ENCODE data around the gene DNAAF5. TPM values are rescaled to one million over a fixed set of nuclear protein-coding genes. Genes with fewer than 3 reads are reported as not detected.

DNAAF5 gene
- polyA plus RNA-seq, 1 of the 3 experiments (the other 2 are of a cell fraction) = 58.5 TPM

DNA sequence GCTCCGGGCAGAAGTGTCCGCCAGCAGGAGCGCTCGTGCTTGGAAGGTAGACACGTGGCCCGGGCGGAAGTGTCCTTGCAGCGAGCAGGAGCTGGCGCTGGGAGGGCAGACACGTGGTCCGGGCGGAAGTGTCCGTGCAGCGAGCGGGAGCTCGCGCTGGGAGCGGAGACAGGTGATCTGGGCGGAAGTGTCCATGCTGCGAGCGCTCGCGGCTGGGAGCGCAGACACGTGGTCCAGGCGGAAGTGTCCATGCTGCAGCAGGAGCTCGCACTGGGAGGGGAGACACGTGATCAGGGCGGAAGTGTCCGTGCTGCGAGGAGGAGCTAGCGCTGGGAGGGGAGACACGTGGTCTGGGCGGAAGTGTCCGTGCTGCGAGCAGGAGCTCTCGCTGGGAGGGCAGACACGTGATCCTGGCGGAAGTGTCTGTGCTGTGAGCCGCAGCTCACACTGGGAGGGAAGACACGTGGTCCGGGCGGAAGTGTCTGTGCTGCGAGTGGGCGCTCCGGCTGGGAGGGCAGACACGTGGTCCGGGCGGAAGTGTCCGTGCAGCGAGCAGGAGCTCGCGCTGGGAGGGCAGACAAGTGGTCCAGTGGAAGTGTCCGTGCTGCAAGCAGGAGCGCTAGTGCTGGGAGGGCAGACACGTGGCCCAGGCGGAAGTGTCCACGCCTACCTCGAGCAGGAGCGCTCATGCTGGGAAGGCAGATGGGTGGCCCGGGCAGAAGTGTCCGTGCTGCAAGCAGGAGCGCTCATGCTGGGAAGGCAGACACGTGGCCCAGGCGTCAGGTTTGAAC lies 41.6 kb downstream of the DNAAF5 start (continued):
- TF ChIP-seq SIN3A (IDR thresholded peaks at IDR 0.05; ENCODE audit: borderline replicate concordance, low read depth, low read length) = peak; percentile 93
- TF ChIP-seq RCOR1 (IDR thresholded peaks at IDR 0.05; ENCODE audit: low read length) = no peak
- no peak for TF ChIP-seq RXRA (IDR thresholded peaks at IDR 0.05; ENCODE audit: borderline replicate concordance, low read depth)
- TF ChIP-seq, protein P1, sequence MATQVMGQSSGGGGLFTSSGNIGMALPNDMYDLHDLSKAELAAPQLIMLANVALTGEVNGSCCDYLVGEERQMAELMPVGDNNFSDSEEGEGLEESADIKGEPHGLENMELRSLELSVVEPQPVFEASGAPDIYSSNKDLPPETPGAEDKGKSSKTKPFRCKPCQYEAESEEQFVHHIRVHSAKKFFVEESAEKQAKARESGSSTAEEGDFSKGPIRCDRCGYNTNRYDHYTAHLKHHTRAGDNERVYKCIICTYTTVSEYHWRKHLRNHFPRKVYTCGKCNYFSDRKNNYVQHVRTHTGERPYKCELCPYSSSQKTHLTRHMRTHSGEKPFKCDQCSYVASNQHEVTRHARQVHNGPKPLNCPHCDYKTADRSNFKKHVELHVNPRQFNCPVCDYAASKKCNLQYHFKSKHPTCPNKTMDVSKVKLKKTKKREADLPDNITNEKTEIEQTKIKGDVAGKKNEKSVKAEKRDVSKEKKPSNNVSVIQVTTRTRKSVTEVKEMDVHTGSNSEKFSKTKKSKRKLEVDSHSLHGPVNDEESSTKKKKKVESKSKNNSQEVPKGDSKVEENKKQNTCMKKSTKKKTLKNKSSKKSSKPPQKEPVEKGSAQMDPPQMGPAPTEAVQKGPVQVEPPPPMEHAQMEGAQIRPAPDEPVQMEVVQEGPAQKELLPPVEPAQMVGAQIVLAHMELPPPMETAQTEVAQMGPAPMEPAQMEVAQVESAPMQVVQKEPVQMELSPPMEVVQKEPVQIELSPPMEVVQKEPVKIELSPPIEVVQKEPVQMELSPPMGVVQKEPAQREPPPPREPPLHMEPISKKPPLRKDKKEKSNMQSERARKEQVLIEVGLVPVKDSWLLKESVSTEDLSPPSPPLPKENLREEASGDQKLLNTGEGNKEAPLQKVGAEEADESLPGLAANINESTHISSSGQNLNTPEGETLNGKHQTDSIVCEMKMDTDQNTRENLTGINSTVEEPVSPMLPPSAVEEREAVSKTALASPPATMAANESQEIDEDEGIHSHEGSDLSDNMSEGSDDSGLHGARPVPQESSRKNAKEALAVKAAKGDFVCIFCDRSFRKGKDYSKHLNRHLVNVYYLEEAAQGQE (IDR thresholded peaks at IDR 0.05; ENCODE audit: low read depth, low read length) = peak; percentile 13
- 0 out of 2 replicates have a peak, but pooled peaks have one; percentile 47 for TF ChIP-seq FOXJ3 (CRISPR knock-in tag; IDR thresholded peaks at IDR 0.05)
- no peak for TF ChIP-seq GATA2 (CRISPR knock-in tag; IDR thresholded peaks at IDR 0.05)
- no peak; the same call in 1 of the 2 replicates for TF ChIP-seq JUND (IDR thresholded peaks at IDR 0.05)
- TF ChIP-seq NFIC (IDR thresholded peaks at IDR 0.05; ENCODE audit: borderline replicate concordance) = no peak; the same call in 1 of the 2 replicates
- TF ChIP-seq NRF1 (IDR thresholded peaks at IDR 0.05; ENCODE audit: low read depth, low read length) = no peak

DNA sequence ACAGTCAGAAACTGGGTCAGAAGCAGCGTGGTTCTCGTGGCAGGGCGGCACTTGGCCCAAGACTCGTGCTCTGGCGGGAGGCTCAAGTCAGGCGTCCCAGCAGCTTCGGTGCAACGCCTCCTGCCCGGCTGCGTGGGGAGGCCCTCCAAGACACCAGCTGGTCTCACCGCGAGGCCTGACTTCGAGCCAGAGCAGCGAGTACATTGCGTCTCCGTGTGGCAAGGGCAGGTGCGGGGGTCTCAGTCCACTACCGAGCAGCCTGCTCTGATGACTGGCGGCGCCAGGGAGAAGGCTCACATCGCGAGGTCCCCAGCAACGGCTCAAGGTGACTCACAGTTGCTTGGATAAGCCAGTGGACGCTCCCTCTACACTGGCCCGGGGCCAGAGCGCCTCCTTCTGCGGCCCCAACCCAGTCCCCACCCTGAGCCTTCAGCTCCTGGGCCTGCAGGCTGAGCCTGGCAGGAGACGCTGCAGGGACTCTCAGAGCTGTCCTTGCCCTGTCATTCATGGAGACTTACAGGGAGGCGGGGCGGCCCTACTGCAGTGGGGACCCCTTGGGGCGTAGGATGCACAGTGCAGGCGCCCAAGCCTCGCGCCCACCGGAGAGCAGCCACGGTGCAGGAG lies 42.5 kb downstream of the DNAAF5 start:
- DNase-seq = peak; percentile 78
- peak overlapping the region; percentile 52 to 55 for H3K4me3 ChIP-seq (ENCODE audit: low read depth in 2 of 2, low read length in 1 of 2)
- H3K9me3 ChIP-seq = no peaks in the 10 kb centered on the region
- H3K27ac ChIP-seq (ENCODE audit: low read depth in 2 of 2, low read length in 1 of 2) = peak overlapping the region; percentile 90 to 98
- CTCF ChIA-PET = interaction anchor here (1.1 to 5.8 kb wide), 8 partner anchors 10 to 451 kb away, joined by 3 to 42 read pairs (median 10); no protein-coding TSS in a partner anchor
- H3K4me2 ChIP-seq = peak overlapping the region; percentile 83
- POLR2A ChIA-PET = interaction anchor here (1.0 to 2.6 kb wide), 6 partner anchors 10 to 474 kb away, joined by 3 to 25 read pairs (median 8); partner anchors contain the start of gene PRKAR1B
- TF ChIP-seq NFIC (IDR thresholded peaks at IDR 0.05; ENCODE audit: borderline replicate concordance) (peak; percentile 61; the same call in 1 of the 2 replicates), MXI1 (IDR thresholded peaks at IDR 0.05; ENCODE audit: low read depth, low read length) (no peak), FOXM1 (IDR thresholded peaks at IDR 0.05; ENCODE audit: low read depth) (no peak), POLR2AphosphoS5 (IDR thresholded peaks at IDR 0.05; ENCODE audit: low read depth, low read length) (no peak), MEF2A (IDR thresholded peaks at IDR 0.05; ENCODE audit: borderline replicate concordance, low read depth) (no peak), SIN3A (IDR thresholded peaks at IDR 0.05; ENCODE audit: borderline replicate concordance, low read depth, low read length) (no peak), RAD21 (IDR thresholded peaks at IDR 0.05; ENCODE audit: low read length) (peak; percentile 11; the same call in 1 of the 2 replicates)
- TF ChIP-seq, protein P2, sequence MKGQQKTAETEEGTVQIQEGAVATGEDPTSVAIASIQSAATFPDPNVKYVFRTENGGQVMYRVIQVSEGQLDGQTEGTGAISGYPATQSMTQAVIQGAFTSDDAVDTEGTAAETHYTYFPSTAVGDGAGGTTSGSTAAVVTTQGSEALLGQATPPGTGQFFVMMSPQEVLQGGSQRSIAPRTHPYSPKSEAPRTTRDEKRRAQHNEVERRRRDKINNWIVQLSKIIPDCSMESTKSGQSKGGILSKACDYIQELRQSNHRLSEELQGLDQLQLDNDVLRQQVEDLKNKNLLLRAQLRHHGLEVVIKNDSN (IDR thresholded peaks at IDR 0.05; ENCODE audit: borderline replicate concordance, low read depth) = no peak
- TF ChIP-seq, protein P3, sequence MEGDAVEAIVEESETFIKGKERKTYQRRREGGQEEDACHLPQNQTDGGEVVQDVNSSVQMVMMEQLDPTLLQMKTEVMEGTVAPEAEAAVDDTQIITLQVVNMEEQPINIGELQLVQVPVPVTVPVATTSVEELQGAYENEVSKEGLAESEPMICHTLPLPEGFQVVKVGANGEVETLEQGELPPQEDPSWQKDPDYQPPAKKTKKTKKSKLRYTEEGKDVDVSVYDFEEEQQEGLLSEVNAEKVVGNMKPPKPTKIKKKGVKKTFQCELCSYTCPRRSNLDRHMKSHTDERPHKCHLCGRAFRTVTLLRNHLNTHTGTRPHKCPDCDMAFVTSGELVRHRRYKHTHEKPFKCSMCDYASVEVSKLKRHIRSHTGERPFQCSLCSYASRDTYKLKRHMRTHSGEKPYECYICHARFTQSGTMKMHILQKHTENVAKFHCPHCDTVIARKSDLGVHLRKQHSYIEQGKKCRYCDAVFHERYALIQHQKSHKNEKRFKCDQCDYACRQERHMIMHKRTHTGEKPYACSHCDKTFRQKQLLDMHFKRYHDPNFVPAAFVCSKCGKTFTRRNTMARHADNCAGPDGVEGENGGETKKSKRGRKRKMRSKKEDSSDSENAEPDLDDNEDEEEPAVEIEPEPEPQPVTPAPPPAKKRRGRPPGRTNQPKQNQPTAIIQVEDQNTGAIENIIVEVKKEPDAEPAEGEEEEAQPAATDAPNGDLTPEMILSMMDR (IDR thresholded peaks at IDR 0.05) = peak; percentile 39
- TF ChIP-seq, protein P4, sequence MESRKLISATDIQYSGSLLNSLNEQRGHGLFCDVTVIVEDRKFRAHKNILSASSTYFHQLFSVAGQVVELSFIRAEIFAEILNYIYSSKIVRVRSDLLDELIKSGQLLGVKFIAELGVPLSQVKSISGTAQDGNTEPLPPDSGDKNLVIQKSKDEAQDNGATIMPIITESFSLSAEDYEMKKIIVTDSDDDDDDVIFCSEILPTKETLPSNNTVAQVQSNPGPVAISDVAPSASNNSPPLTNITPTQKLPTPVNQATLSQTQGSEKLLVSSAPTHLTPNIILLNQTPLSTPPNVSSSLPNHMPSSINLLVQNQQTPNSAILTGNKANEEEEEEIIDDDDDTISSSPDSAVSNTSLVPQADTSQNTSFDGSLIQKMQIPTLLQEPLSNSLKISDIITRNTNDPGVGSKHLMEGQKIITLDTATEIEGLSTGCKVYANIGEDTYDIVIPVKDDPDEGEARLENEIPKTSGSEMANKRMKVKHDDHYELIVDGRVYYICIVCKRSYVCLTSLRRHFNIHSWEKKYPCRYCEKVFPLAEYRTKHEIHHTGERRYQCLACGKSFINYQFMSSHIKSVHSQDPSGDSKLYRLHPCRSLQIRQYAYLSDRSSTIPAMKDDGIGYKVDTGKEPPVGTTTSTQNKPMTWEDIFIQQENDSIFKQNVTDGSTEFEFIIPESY (IDR thresholded peaks at IDR 0.05; ENCODE audit: borderline replicate concordance, low read depth) = peak; percentile 30; the same call in 1 of the 2 replicates
- peak overlapping the region; percentile 73 for H2AFZ ChIP-seq (ENCODE audit: low read depth)
- H3K9me2 ChIP-seq = no peaks in the 10 kb centered on the region
- peaks cover 21 to 45% of the 10 kb centered on the region in 2 experiments for H3K4me1 ChIP-seq (ENCODE audit: control insufficient read depth in 1 of 2, insufficient read depth in 2 of 2, low read depth in 1 of 2, low read length in 1 of 2)
- peaks cover 41% of the 10 kb centered on the region for H3F3A ChIP-seq (replicated peaks; ENCODE audit: insufficient read depth)
- H3K27me3 ChIP-seq (ENCODE audit: insufficient read depth) = no peaks in the 10 kb centered on the region
- H3K79me2 ChIP-seq (ENCODE audit: insufficient read depth) = 0 out of 2 replicates have a peak, but pooled peaks cover 8% of the 10 kb centered on the region
- H3K36me3 ChIP-seq (replicated peaks in 1 of 2; ENCODE audit: control insufficient read depth in 1 of 2, insufficient read depth in 2 of 2, low read length in 1 of 2) = peaks cover 33 to 43% of the 10 kb centered on the region in 2 experiments
- WGBS (ENCODE audit: low lambda C conversion rate) = 59% methylated on average over 22 of the region's 36 CpGs
- no peaks in the 10 kb centered on the region for H4K20me1 ChIP-seq (ENCODE audit: insufficient read depth)
- peak overlapping the region; percentile 45 for H3K9ac ChIP-seq
